ENCODE data around the gene CA10. TPM values are rescaled to one million over a fixed set of nuclear protein-coding genes. Genes with fewer than 3 reads are reported as not detected.

Gene CA10
- total and polyA plus RNA-seq, 11 donors: not detected

GRCh38 chr17:51799981-51800380, 358.5 kb downstream of the CA10 start:
- intact Hi-C loops (cut with DNase I): loop anchor here in 1 of 10 donors (10.0 kb wide), 1 partner anchor 55 kb away; no protein-coding TSS in a partner anchor
- Histone ChIP-seq H3K36me3 (no peaks in the 10 kb centered on the region), H3K4me1 (no peaks in the 10 kb centered on the region), H3K4me3 (no peak overlapping the region), H3K27ac (no peak overlapping the region), H3K9me3 (no peaks in the 10 kb centered on the region), H3K27me3 (no peaks in the 10 kb centered on the region)
- ATAC-seq (no peak), DNase-seq (no peak)
- 86 to 93% (median 90%) methylated on average over 4 of the region's 4 CpGs for WGBS, 4 donors
- no peak for TF ChIP-seq CTCF (IDR thresholded peaks at IDR 0.05)
- TF ChIP-seq POLR2A (IDR thresholded peaks at IDR 0.05): no peak

- DNase-seq: no peak
These were observed 359.3 kb downstream of the CA10 start for GRCh38 chr17:51799240-51799639.

GRCh38 chr17:51797150-51797549, 361.4 kb downstream of the CA10 start:
- Histone ChIP-seq H3K4me3 (no peak overlapping the region), H3K27ac (no peak overlapping the region), H3K4me1 (no peaks in the 10 kb centered on the region), H3K36me3 (no peaks in the 10 kb centered on the region), H3K9me3 (no peaks in the 10 kb centered on the region), H3K27me3 (no peaks in the 10 kb centered on the region)
- WGBS, 4 donors: 86 to 90% (median 89%) methylated on average over 14 of the region's 14 CpGs
- DNase-seq (no peak), ATAC-seq (no peak)
- TF ChIP-seq CTCF (IDR thresholded peaks at IDR 0.05) (no peak), POLR2A (IDR thresholded peaks at IDR 0.05) (no peak)
- intact Hi-C loops (cut with DNase I): no loop called here

More at GRCh38 chr17:51799240-51799639, 359.3 kb downstream of the CA10 start:
- intact Hi-C loops (cut with DNase I): no loop called here
- Histone ChIP-seq H3K27me3 (no peaks in the 10 kb centered on the region), H3K4me1 (no peaks in the 10 kb centered on the region), H3K9me3 (no peaks in the 10 kb centered on the region), H3K4me3 (no peak overlapping the region), H3K36me3 (no peaks in the 10 kb centered on the region), H3K27ac (no peak overlapping the region)
- no peak for ATAC-seq
- TF ChIP-seq POLR2A (IDR thresholded peaks at IDR 0.05): no peak
- TF ChIP-seq CTCF (IDR thresholded peaks at IDR 0.05): no peak

- Histone ChIP-seq H3K27ac (no peak overlapping the region), H3K27me3 (peaks cover 0 to under 1% (median 0%) of the 10 kb centered on the region in 9 donors), H3K36me3 (no peaks in the 10 kb centered on the region), H3K9me3 (no peaks in the 10 kb centered on the region), H3K4me3 (no peak overlapping the region), H3K4me1 (no peaks in the 10 kb centered on the region)
- DNase-seq: no peak
- no peak for ATAC-seq
- intact Hi-C loops (cut with DNase I): no loop called here
- TF ChIP-seq CTCF (IDR thresholded peaks at IDR 0.05) (no peak), POLR2A (IDR thresholded peaks at IDR 0.05) (no peak)
- 83 to 90% (median 85%) methylated on average over 5 of the region's 5 CpGs for WGBS, 4 donors
These were observed 362.5 kb downstream of the CA10 start for GRCh38 chr17:51796026-51796425.

Measured in heart left ventricle (tissue), 16 donors.